Spleen (tissue), 7 donors: Measurements from ENCODE around the gene PHLDA2.

Experiments used
- CTCF ChIP-seq, 11 experiments: fragments of 200-600 bp in 7 of 11; fragments of 450-650 bp in 4 of 11; sonication (generic) in 4 of 11; IDR thresholded peaks in 8 of 11; conservative IDR thresholded peaks in 3 of 11; 1 replicate in 7 of 11; 2 replicates in 4 of 11; pipeline versions ENCODE4 v1.4.0 to v1.8.0; 2016 to 2021; ENCODE audit warnings: antibody characterized with exemption in 11 of 11, inconsistent platforms in 4 of 11, mild to moderate bottlenecking in 1 of 11
- POLR2A ChIP-seq, 3 donors: fragments of 450-650 bp; IDR thresholded peaks; one replicate each; pipeline ENCODE4 v1.5.1; 2017; ENCODE audit warnings: antibody characterized with exemption in 3 of 3, mild to moderate bottlenecking in 1 of 3
- donor health status: DM: no; HTN: no; CAD: no; lungs with moderate emphysema.
- donor health status: DM: no; HTN: no; CAD: no.
- donor health status: DM: no; HTN: no; CAD: no.

DNA sequence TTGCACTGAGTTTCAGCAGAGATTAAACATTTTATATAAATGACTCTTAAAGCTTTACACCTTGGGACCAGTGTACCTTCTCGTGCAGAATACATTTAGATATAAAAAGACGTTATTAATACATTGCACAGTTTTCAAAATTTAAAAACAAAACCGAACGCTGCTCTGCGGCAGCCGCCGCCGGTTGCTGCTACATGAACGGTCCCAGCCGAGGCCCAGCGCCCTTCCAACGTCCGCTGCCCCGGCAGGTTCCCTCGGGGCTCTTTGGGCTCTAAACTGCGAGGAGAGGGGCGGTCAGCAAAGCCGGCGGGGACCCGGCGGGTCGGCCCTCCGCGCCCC is 45.6 kb downstream of the PHLDA2 start:
- TF ChIP-seq CTCF (IDR thresholded peaks at IDR 0.05 in 8 of 11, conservative IDR thresholded peaks at IDR 0.05 in 3 of 11) (no peak), POLR2A (IDR thresholded peaks at IDR 0.05) (no peak)
